DOHH2 (cell line): ENCODE data around the gene TPD52L2.
"Not testable (repeated sequence)": the region's sequence is repeated elsewhere in the genome, so short reads cannot be mapped to it uniquely, and the experiment has no call there.

Experiments used
- H3F3A ChIP-seq: fragments of 200-600 bp; sonication (generic), shearing (Covaris generic); 2 replicates; pipeline ENCODE4 v1.6.0; 2016; ENCODE audit warnings: antibody characterized with exemption, mild to moderate bottlenecking; ENCODE audit not compliant: control insufficient read depth, insufficient read depth
- H3K27ac ChIP-seq: fragments of 200-600 bp; sonication (generic); 2 replicates; pipeline ENCODE4 v1.5.1; 2014; ENCODE audit warnings: low read depth, mild to moderate bottlenecking, low read length, moderate library complexity
- H3K27me3 ChIP-seq: fragments of 200-600 bp; sonication (generic); 2 replicates; pipeline ENCODE4 v1.6.1; 2014; ENCODE audit warnings: mild to moderate bottlenecking, low read length, mixed read lengths; ENCODE audit not compliant: control insufficient read depth
- H3K36me3 ChIP-seq: fragments of 200-600 bp; sonication (generic); 2 replicates; pipeline ENCODE4 v1.6.1; 2014; ENCODE audit warnings: mild to moderate bottlenecking, low read length, moderate library complexity, mixed read lengths; ENCODE audit not compliant: control insufficient read depth
- H3K4me1 ChIP-seq: fragments of 200-600 bp; sonication (generic); 2 replicates; pipeline ENCODE4 v1.6.1; 2014; ENCODE audit warnings: mild to moderate bottlenecking, low read length, mixed read lengths; ENCODE audit not compliant: control insufficient read depth
- H3K4me2 ChIP-seq: fragments of 200-600 bp; sonication (generic); 2 replicates; pipeline ENCODE4 v1.6.0; 2014; ENCODE audit warnings: mild to moderate bottlenecking, low read length, moderate library complexity
- H3K4me3 ChIP-seq: fragments of 200-600 bp; sonication (generic); 2 replicates; pipeline ENCODE4 v1.5.1; 2014; ENCODE audit warnings: mild to moderate bottlenecking, low read length, mixed read lengths
- H3K79me2 ChIP-seq: fragments of 200-600 bp; sonication (generic); 2 replicates; pipeline ENCODE4 v1.6.1; 2014; ENCODE audit warnings: mild to moderate bottlenecking, low read length, mixed read lengths; ENCODE audit not compliant: control insufficient read depth
- H3K9me2 ChIP-seq: fragments of 200-600 bp; sonication (generic); replicated peaks from 2 replicates; pipeline ENCODE4 v1.6.1; 2014; ENCODE audit warnings: mild to moderate bottlenecking, low read length, mixed read lengths; ENCODE audit not compliant: control insufficient read depth
- H3K9me3 ChIP-seq: fragments of 200-600 bp; sonication (generic); 2 replicates; pipeline ENCODE4 v1.6.1; 2014; ENCODE audit warnings: antibody characterized with exemption, low read length, mixed read lengths; ENCODE audit not compliant: control insufficient read depth, insufficient read depth
- H4K20me1 ChIP-seq: fragments of 200-600 bp; sonication (generic); 2 replicates; pipeline ENCODE4 v1.6.0; 2014; ENCODE audit warnings: low read depth, mild to moderate bottlenecking, antibody characterized with exemption, low read length, moderate library complexity; ENCODE audit not compliant: control insufficient read depth, insufficient read depth
- EZH2phosphoT487 ChIP-seq: fragments of 200-600 bp; sonication (generic); IDR thresholded peaks from 2 replicates; pipeline ENCODE4 v1.6.1; 2017; ENCODE audit warnings: borderline replicate concordance, mild to moderate bottlenecking, antibody characterized with exemption, low read length, moderate library complexity, mixed read lengths
- TF ChIP-seq, protein P1 (sequence below): fragments of 200-600 bp; sonication (generic); IDR thresholded peaks from one replicate; pipeline ENCODE4 v1.5.1; 2014; ENCODE audit warnings: antibody characterized with exemption, mild to moderate bottlenecking, low read depth, low read length; ENCODE audit not compliant: poor library complexity, severe bottlenecking

TPD52L2 gene

DNA sequence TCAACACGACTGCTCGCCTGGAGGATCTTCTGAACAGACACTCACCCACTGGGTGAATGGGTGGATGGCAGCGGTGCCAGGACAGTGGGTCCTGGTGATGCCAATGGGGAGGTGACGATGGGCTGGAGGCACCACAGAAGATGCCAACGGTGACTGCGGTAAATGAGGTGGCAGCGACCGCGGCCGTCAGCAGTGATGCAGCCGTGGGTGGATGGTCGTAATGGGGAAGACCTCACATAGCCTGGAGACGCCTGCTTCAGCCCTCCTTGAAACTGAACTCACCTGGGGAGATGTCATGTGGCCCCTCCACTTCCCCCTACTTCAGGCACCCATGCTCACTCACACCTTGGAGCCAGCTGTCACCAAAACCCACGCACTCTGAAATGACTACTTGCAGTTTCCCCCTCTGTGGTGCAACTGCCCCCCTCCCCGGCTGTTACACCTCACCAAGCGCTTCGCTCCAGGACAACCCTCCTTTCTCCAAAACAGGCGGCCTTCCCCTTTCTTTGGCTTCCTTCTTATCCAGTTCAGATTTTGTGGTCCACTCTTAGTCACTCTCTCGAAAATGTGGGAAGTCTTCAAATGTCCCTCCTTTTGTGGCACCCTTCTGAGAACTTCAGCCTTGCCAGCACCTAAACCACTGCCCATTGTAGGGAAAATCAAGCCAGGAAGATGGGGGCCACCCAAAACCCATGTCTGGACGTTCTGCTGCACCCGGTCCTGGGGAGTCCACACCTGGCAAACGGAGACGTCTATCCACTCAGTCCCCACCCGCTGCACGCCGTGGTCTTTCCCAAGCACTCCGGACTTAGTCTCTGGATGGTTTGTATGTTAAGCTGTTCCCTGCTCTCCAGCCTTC is 14.2 kb upstream of the TPD52L2 start:
- Histone ChIP-seq H3K4me1 (no peaks in the 10 kb centered on the region), H3K79me2 (no peaks in the 10 kb centered on the region), H3K4me2 (no peak overlapping the region), H3K27me3 (peaks cover 26% of the 10 kb centered on the region), H3F3A (no peaks in the 10 kb centered on the region), H3K9me2 (no peaks in the 10 kb centered on the region), H3K36me3 (no peaks in the 10 kb centered on the region), H3K4me3 (no peak overlapping the region), H3K9me3 (no peaks in the 10 kb centered on the region), H4K20me1 (no peaks in the 10 kb centered on the region), H3K27ac (no peak overlapping the region)
- no peak for TF ChIP-seq EZH2phosphoT487
- TF ChIP-seq, protein P1, sequence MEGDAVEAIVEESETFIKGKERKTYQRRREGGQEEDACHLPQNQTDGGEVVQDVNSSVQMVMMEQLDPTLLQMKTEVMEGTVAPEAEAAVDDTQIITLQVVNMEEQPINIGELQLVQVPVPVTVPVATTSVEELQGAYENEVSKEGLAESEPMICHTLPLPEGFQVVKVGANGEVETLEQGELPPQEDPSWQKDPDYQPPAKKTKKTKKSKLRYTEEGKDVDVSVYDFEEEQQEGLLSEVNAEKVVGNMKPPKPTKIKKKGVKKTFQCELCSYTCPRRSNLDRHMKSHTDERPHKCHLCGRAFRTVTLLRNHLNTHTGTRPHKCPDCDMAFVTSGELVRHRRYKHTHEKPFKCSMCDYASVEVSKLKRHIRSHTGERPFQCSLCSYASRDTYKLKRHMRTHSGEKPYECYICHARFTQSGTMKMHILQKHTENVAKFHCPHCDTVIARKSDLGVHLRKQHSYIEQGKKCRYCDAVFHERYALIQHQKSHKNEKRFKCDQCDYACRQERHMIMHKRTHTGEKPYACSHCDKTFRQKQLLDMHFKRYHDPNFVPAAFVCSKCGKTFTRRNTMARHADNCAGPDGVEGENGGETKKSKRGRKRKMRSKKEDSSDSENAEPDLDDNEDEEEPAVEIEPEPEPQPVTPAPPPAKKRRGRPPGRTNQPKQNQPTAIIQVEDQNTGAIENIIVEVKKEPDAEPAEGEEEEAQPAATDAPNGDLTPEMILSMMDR: no peak

DNA sequence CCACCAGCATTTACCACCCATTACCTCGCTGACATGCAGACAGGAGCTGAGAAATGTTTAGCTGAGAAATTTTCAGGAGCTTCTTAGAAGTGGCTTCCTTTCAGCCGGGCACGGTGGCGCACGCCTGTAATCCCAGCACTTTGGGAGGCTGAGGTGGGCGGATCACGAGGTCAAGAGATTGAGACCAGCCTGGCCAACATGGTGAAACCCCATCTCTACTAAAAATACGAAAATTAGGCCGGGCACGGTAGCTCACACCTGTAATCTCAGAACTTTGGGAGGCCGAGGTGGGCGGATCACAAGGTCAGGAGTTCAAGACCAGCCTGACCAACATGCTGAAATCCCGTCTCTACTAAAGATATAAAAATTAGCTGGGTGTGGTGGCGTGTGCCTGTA is 13.5 kb upstream of the TPD52L2 start:
- H3K79me2 ChIP-seq, H3K36me3 ChIP-seq, H4K20me1 ChIP-seq, H3K9me3 ChIP-seq, H3K4me3 ChIP-seq, H3K4me2 ChIP-seq, H3K27ac ChIP-seq, H3K4me1 ChIP-seq, H3F3A ChIP-seq, H3K9me2 ChIP-seq: not testable (repeated sequence)
- peaks cover 20% of the 10 kb centered on the region for H3K27me3 ChIP-seq

DNA sequence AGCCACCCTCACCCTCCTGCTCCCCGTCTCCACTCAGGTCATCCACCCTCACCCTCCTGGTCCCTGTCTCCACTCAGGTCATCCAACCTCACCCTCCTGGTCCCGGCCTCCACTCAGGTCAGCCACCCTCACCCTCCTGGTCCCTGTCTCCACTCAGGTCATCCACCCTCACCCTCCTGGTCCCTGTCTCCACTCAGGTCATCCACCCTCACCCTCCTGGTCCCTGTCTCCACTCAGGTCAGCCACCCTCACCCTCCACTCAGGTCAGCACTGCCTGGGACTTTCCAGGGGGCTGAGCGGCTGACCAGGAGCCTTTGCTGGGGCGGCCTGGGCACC is 11.4 kb upstream of the TPD52L2 start:
- H3F3A ChIP-seq, H3K27ac ChIP-seq, H3K79me2 ChIP-seq, H3K4me2 ChIP-seq, H3K9me2 ChIP-seq, H3K9me3 ChIP-seq, H3K4me1 ChIP-seq, H3K4me3 ChIP-seq, H4K20me1 ChIP-seq, H3K27me3 ChIP-seq, H3K36me3 ChIP-seq: not testable (repeated sequence)

DNA sequence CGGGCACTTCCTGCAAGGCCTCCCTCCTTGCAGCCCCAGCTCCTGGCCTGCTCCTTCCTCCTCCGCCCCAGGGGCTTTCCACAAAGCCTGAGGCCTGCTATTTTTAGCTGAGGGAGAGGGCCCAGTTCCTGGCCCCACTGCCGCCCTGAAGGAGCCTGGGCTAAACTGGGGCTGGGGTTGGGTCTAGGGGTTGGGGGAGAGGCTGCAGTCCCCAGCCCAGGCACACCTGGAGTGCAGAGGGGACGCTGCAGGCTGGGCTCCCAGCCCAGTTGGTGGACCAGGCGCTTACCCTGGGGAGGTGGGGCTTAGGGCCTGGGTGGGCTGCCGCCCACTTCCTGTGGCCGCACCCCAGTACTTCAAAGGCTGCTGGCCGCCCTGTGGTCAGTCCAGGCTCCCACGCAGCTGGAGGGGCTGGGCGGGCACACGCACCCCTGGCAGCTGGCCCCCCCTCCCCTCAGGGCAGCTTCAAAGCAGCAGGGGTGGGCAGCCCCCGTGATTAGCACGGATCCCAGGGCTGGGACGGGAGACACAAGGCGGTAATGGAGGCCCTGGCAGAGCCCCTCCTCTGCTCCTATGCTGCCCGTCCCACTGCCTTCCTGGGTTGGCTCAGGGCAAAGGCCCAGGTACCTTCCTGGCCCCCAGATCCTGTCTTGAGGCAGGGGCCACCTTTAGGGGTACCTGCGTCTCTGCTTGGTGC is 10.9 kb upstream of the TPD52L2 start:
- Histone ChIP-seq H3K36me3 (no peaks in the 10 kb centered on the region), H3K27me3 (peaks cover 9% of the 10 kb centered on the region), H3K27ac (no peak overlapping the region), H3K9me3 (no peaks in the 10 kb centered on the region), H3K9me2 (no peaks in the 10 kb centered on the region), H3K4me2 (no peak overlapping the region), H4K20me1 (no peaks in the 10 kb centered on the region), H3F3A (no peaks in the 10 kb centered on the region), H3K4me3 (no peak overlapping the region), H3K79me2 (no peaks in the 10 kb centered on the region), H3K4me1 (peaks cover 12% of the 10 kb centered on the region)
- no peak for TF ChIP-seq EZH2phosphoT487
- TF ChIP-seq, protein P1: no peak
